GM12891 (cell line): ENCODE data around the gene SRMS.
A peak's percentile ranks its signal among the peaks of the same experiment; 100 is the strongest.

Experiments
- DNase-seq: peaks from one replicate; pipeline ENCODE4 v3.0.0; 2011; ENCODE audit warnings: low spot score; ENCODE audit not compliant: insufficient read length
- FAIRE-seq: peaks from 2 replicates; lab custom pipeline; 2011; peaks lifted over from hg19 to GRCh38; lab: Jason Lieb, UNC
- PAX5 ChIP-seq: IDR thresholded peaks from 2 replicates; pipeline ENCODE4 v1.6.1; 2011; ENCODE audit warnings: low read length, moderate library complexity, mild to moderate bottlenecking; ENCODE audit not compliant: insufficient read depth, severe bottlenecking
- POLR2A ChIP-seq: IDR thresholded peaks from 2 replicates; pipeline ENCODE4 v1.6.1; 2011; ENCODE audit warnings: low read depth, low read length, control low read depth
- POLR2AphosphoS5 ChIP-seq: IDR thresholded peaks from 2 replicates; pipeline ENCODE4 v1.6.1; 2011; ENCODE audit warnings: low read depth, low read length, control low read depth
- POU2F2 ChIP-seq: IDR thresholded peaks from 2 replicates; pipeline ENCODE4 v1.6.1; 2011; ENCODE audit warnings: low read depth, mild to moderate bottlenecking, control low read depth, low read length, moderate library complexity
- SPI1 ChIP-seq: IDR thresholded peaks from 2 replicates; pipeline ENCODE4 v1.6.1; 2011; ENCODE audit warnings: low read depth, low read length, control low read depth
- TAF1 ChIP-seq: IDR thresholded peaks from 2 replicates; pipeline ENCODE4 v1.6.1; 2011; ENCODE audit warnings: low read depth, low read length, control low read depth

The SRMS gene

GRCh38 chr20:63497138-63497945, 50.2 kb downstream of the SRMS start:
- FAIRE-seq: no peak
- TF ChIP-seq POLR2A (no peak), POLR2AphosphoS5 (no peak), SPI1 (no peak)
- no peak for DNase-seq

GRCh38 chr20:63496596-63497120, 50.9 kb downstream of the SRMS start:
- DNase-seq: no peak
- no peak for TF ChIP-seq POLR2AphosphoS5
- TF ChIP-seq POLR2A: no peak
- no peak for TF ChIP-seq POU2F2
- TF ChIP-seq TAF1: no peak
- no peak for TF ChIP-seq SPI1
- no peak for TF ChIP-seq PAX5
- no peak for FAIRE-seq

- DNase-seq (peak; percentile 95), FAIRE-seq (peak; percentile 84)
These were observed 51.6 kb downstream of the SRMS start for GRCh38 chr20:63495741-63496595.

GRCh38 chr20:63495167-63495720, 52.3 kb downstream of the SRMS start:
- no peak for DNase-seq
- FAIRE-seq: no peak
- no peak for TF ChIP-seq PAX5

More at GRCh38 chr20:63495741-63496595, 51.6 kb downstream of the SRMS start:
- TF ChIP-seq POLR2AphosphoS5: no peak
- no peak for TF ChIP-seq TAF1
- TF ChIP-seq POU2F2: no peak

- TF ChIP-seq POU2F2: no peak
- TF ChIP-seq SPI1: no peak
- TF ChIP-seq TAF1: no peak
- no peak for TF ChIP-seq POLR2AphosphoS5
- TF ChIP-seq POLR2A: no peak
- no peak for TF ChIP-seq PAX5
- DNase-seq (no peak), FAIRE-seq (no peak)
These were observed 53.0 kb downstream of the SRMS start for GRCh38 chr20:63494420-63495166.

GRCh38 chr20:63494084-63494419, 53.5 kb downstream of the SRMS start:
- TF ChIP-seq POLR2A (no peak), POLR2AphosphoS5 (no peak), TAF1 (no peak), PAX5 (no peak), POU2F2 (no peak), SPI1 (no peak)
- no peak for DNase-seq
- no peak for FAIRE-seq

GRCh38 chr20:63493563-63494020, 54.0 kb downstream of the SRMS start:
- FAIRE-seq: no peak
- no peak for DNase-seq
- TF ChIP-seq POLR2AphosphoS5 (no peak), TAF1 (no peak), PAX5 (no peak), SPI1 (no peak)

- no peak for FAIRE-seq
- DNase-seq: no peak
- TF ChIP-seq POLR2AphosphoS5 (no peak), PAX5 (no peak), SPI1 (no peak), POU2F2 (no peak), TAF1 (no peak)
These were observed 54.6 kb downstream of the SRMS start for GRCh38 chr20:63492982-63493381.

- FAIRE-seq (no peak), DNase-seq (no peak)
- TF ChIP-seq PAX5 (no peak), POU2F2 (no peak)
These were observed 55.0 kb downstream of the SRMS start for GRCh38 chr20:63492518-63492917.
